Neural crest cell (in vitro differentiated cells): Measurements from ENCODE around the gene SLC37A4. TPM values are rescaled to one million over a fixed set of nuclear protein-coding genes. Genes with fewer than 3 reads are reported as not detected.
"Not testable (repeated sequence)": the region's sequence is repeated elsewhere in the genome, so short reads cannot be mapped to it uniquely, and the experiment has no call there.

Experiments used
- DNase-seq: peaks from one replicate; pipeline ENCODE4 v3.0.0; 2021; ENCODE audit warnings: low read depth, mixed read lengths, low spot score
- H3K27ac Mint-ChIP-seq: one replicate; pipeline ENCODE4 v1.8.0; 2021; ENCODE audit warnings: mild to moderate bottlenecking, mixed read lengths; ENCODE audit not compliant: unreplicated experiment
- H3K27me3 Mint-ChIP-seq: 2 replicates; pipeline ENCODE4 v1.8.0; 2021; ENCODE audit warnings: low read depth, mild to moderate bottlenecking, mixed read lengths
- H3K36me3 Mint-ChIP-seq: 2 replicates; pipeline ENCODE4 v1.8.0; 2021; ENCODE audit warnings: low read depth, mild to moderate bottlenecking, mixed read lengths
- H3K4me1 Mint-ChIP-seq: 2 replicates; pipeline ENCODE4 v1.8.0; 2021; ENCODE audit warnings: mixed read lengths
- H3K4me3 Mint-ChIP-seq: one replicate; pipeline ENCODE4 v1.8.0; 2021; ENCODE audit warnings: mild to moderate bottlenecking, mixed read lengths
- H3K9me3 Mint-ChIP-seq: 2 replicates; pipeline ENCODE4 v1.8.0; 2021; ENCODE audit warnings: mixed read lengths
- microRNA-seq: library from miRNA; unstranded; fragments of <30 nt; microRNA quantifications from one replicate; pipeline ENCODE4, GENCODE V29; 2020
- total RNA-seq: library from RNA; stranded (reverse); gene quantifications from 2 replicates; pipeline ENCODE4 v1.2.1, GENCODE V29; 2021
- TF ChIP-seq, protein P1 (sequence below): fragments of 200-600 bp; sonication (generic); conservative IDR thresholded peaks from 2 replicates; pipeline ENCODE4 v1.5.0; 2021; ENCODE audit warnings: antibody characterized with exemption, mild to moderate bottlenecking

SLC37A4 gene
- total RNA-seq, 1 donor from 2014 or later: 50.3 TPM

DNA sequence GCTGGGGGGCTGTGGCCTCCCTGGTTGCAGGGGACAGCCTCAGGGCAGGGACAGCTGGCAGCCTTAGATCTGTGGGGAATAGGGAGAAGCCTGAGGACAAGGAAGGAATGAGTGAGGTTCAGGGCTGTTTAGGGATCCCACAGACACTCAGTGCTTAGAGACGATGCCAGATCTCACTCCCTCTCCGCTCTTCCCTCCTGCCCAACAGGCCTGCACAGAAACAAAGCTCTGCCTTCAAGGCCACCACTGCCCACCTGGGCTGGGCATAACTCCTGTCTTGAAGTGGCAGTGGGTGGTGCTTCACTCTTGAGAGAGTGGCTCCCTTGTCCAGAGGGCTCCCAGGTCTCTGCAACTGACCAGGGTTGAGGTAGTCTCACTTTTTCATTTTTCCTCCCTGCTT lies 45.9 kb downstream of the SLC37A4 start:
- H3K36me3 Mint-ChIP-seq: no peaks in the 10 kb centered on the region
- no peaks in the 10 kb centered on the region for H3K27me3 Mint-ChIP-seq
- no peaks in the 10 kb centered on the region for H3K9me3 Mint-ChIP-seq
- H3K4me3 Mint-ChIP-seq: no peak overlapping the region
- peaks cover 3% of the 10 kb centered on the region for H3K4me1 Mint-ChIP-seq
- H3K27ac Mint-ChIP-seq: peak overlapping the region; percentile 96
- TF ChIP-seq, protein P1, sequence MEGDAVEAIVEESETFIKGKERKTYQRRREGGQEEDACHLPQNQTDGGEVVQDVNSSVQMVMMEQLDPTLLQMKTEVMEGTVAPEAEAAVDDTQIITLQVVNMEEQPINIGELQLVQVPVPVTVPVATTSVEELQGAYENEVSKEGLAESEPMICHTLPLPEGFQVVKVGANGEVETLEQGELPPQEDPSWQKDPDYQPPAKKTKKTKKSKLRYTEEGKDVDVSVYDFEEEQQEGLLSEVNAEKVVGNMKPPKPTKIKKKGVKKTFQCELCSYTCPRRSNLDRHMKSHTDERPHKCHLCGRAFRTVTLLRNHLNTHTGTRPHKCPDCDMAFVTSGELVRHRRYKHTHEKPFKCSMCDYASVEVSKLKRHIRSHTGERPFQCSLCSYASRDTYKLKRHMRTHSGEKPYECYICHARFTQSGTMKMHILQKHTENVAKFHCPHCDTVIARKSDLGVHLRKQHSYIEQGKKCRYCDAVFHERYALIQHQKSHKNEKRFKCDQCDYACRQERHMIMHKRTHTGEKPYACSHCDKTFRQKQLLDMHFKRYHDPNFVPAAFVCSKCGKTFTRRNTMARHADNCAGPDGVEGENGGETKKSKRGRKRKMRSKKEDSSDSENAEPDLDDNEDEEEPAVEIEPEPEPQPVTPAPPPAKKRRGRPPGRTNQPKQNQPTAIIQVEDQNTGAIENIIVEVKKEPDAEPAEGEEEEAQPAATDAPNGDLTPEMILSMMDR: no peak
- DNase-seq: no peak

DNA sequence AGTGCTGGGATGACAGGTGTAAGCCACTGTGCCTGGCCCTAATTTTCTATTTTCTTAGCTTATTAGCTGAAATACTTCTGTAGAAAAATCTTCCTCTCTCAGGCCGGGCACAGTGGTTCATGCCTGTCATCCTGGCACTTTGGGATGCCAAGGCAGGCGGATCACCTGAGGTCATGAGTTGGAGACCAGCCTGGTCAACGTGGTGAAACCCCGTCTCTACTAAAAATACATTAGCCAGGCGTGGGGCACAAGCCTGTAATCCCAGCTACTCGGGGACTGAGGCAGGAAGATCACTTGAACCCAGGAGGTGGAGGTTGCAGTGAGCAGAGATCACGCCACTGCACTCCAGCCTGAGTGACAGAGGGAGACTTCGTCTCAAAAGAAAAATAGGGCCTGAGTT lies 46.3 kb downstream of the SLC37A4 start:
- not testable (repeated sequence) for H3K27ac Mint-ChIP-seq

DNA sequence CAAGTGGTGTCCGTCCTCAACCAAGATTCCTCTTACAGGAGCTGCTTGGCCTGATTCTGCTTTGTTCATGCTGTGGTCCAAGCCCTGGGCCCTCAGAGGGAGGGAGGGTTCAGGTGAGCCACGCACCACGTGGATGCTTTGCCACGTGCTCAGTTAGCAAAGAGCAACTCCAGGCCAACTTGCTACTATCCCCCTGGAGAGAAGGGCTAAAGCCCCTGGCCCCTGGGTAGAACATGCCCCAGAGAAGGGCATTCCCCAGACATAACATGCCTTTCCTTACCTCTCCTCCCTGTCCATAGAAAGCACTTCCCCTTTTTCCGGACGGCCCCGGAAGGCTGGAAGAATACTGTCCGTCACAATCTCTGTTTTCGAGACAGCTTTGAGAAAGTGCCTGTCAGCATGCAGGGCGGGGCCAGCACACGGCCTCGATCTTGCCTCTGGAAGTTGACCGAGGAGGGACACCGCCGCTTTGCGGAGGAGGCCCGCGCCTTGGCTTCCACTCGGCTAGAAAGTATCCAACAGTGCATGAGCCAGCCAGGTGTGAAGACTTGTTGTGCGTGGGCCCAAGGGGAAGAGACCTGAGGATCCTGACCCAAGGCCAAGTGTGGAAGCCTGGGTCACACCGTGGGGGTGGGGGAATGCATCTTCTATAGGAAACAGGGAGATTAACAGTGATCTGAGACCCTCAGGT lies 50.3 kb downstream of the SLC37A4 start:
- H3K27ac Mint-ChIP-seq: peak overlapping the region; percentile 84
- TF ChIP-seq, protein P1: no peak
- peaks cover 4% of the 10 kb centered on the region for H3K27me3 Mint-ChIP-seq
- H3K9me3 Mint-ChIP-seq: no peaks in the 10 kb centered on the region
- H3K4me1 Mint-ChIP-seq: peaks cover 8% of the 10 kb centered on the region
- no peak for DNase-seq
- H3K4me3 Mint-ChIP-seq: no peak overlapping the region
- H3K36me3 Mint-ChIP-seq: no peaks in the 10 kb centered on the region

More for the DNA sequence above, 46.3 kb downstream of the SLC37A4 start:
- not testable (repeated sequence) for DNase-seq, H3K9me3 Mint-ChIP-seq, H3K4me1 Mint-ChIP-seq, H3K27me3 Mint-ChIP-seq, H3K36me3 Mint-ChIP-seq, H3K4me3 Mint-ChIP-seq

DNA sequence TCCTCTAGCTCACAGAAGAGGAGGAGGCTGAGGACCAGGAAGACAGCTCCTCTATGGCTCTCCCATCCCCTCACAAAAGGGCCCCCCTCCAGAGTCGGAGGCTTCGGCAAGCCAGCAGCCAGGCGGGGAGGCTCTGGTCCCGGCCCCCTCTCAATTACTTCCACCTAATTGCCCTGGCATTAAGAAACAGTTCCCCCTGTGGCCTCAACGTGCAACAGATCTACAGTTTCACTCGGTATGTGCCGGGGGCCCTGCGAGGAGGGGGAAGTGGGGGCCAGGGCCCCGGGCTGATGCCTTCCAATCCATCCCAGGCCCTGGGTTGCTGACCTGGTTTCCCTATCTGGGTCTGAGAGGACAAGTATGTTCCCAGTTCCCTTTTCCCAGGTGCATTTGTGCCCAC lies 51.2 kb downstream of the SLC37A4 start:
- TF ChIP-seq, protein P1: no peak
- no peak for DNase-seq
- Mint-ChIP-seq H3K4me1 (peaks cover 13% of the 10 kb centered on the region), H3K27me3 (peaks cover 10% of the 10 kb centered on the region), H3K9me3 (no peaks in the 10 kb centered on the region), H3K27ac (no peak overlapping the region), H3K36me3 (no peaks in the 10 kb centered on the region), H3K4me3 (no peak overlapping the region)

DNA sequence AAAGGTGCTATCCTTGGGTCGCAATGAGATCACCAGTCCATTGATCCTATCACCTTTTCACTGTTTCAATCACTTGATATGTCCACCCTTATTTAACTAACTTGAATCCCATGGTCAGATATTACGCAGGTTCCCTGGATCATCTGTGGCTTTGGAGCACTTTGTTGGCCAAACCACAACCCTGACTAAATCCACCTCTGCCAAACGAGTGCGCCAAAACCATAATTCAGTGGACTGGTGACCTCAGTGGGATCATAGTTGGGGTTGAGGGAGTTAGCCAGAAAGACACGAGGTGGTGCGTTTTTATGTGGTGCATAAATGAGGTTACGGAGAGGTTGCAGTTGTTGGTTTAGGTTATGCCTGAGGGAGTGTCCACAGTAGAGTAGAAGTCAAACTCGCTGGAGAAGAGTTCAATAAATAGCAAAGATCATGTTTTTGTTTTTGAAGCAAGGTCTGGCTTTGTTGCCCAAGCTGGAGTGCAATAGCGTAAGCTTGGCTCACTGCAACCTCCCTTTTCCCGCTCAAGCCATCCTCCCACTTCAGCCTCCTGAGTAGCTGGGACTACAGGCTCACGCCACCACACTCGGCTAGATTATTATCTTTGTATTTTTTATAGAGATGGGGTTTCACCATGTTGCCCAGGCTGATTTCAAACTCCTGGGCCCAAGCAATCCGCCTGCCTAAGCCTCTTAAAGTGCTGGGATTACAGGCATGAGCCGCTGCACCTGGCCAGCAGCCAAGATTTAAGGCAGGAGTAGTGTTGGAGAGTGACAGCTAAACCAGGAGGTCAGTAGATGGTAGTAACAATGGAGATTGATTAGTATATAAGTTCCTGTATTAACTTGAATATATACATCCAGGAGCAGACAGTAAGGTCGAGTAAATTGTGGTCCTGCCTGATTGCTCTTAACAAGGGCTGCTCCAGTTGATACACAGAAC lies 54.6 kb downstream of the SLC37A4 start:
- no peaks in the 10 kb centered on the region for H3K36me3 Mint-ChIP-seq
- DNase-seq: no peak
- no peak overlapping the region for H3K27ac Mint-ChIP-seq
- peaks cover 2% of the 10 kb centered on the region for H3K9me3 Mint-ChIP-seq
- no peak overlapping the region for H3K4me3 Mint-ChIP-seq
- peaks cover 12% of the 10 kb centered on the region for H3K27me3 Mint-ChIP-seq
- peaks cover 13% of the 10 kb centered on the region for H3K4me1 Mint-ChIP-seq
- TF ChIP-seq, protein P1: no peak

Small RNA genes lying within 50 kb of the gene (microRNA-seq; reads per million reads assigned to microRNA genes)
- not detected for gene MIR3656

Other genes with a start within 250 kb of the SLC37A4 start
- gene DDX6, start 239.7 kb downstream of the SLC37A4 start, total RNA-seq: 218 and 222 TPM in 2 replicates
- not detected in 2 replicates for gene CXCR5, start 147.0 kb downstream of the SLC37A4 start, total RNA-seq
- gene BCL9L, start 105.0 kb downstream of the SLC37A4 start, total RNA-seq: 19.2 and 21.2 TPM in 2 replicates
- gene UPK2, start 74.6 kb downstream of the SLC37A4 start, total RNA-seq: not detected in 2 replicates
- not detected in 2 replicates for gene FOXR1, start 59.1 kb downstream of the SLC37A4 start, total RNA-seq
- 32.5 and 35.1 TPM in 2 replicates for gene CENATAC, start 32.7 kb downstream of the SLC37A4 start, total RNA-seq
- 1,203 and 1,208 TPM in 2 replicates for gene RPS25, start 12.5 kb downstream of the SLC37A4 start, total RNA-seq
- 88.1 and 90.1 TPM in 2 replicates for gene TRAPPC4, start 12.1 kb downstream of the SLC37A4 start, total RNA-seq
- 199 and 204 TPM in 2 replicates for gene HYOU1, start 26.3 kb upstream of the SLC37A4 start, total RNA-seq
- gene VPS11, start 36.9 kb upstream of the SLC37A4 start, total RNA-seq: 30.6 and 35.4 TPM in 2 replicates
- gene HMBS, start 54.0 kb upstream of the SLC37A4 start, total RNA-seq: 55.5 and 58.4 TPM in 2 replicates
- 48.8 and 49.5 TPM in 2 replicates for gene DPAGT1, start 71.0 kb upstream of the SLC37A4 start, total RNA-seq
- 9.8 and 10.0 TPM in 2 replicates for gene C2CD2L, start 76.5 kb upstream of the SLC37A4 start, total RNA-seq
- gene HINFP, start 90.7 kb upstream of the SLC37A4 start, total RNA-seq: 38.5 and 38.6 TPM in 2 replicates
- gene ABCG4, start 118.2 kb upstream of the SLC37A4 start, total RNA-seq: 3.1 and 3.3 TPM in 2 replicates
- gene NLRX1, start 137.8 kb upstream of the SLC37A4 start, total RNA-seq: 9.1 and 9.3 TPM in 2 replicates
- gene NHERF4, start 154.6 kb upstream of the SLC37A4 start, total RNA-seq: 0.14 and 0.42 TPM in 2 replicates
- 43.5 and 44.1 TPM in 2 replicates for gene CBL, start 175.5 kb upstream of the SLC37A4 start, total RNA-seq